Fibroblast of lung (primary cell): Measurements from ENCODE around the gene TRPC4AP.

ENCODE experiments used
- EZH2 ChIP-seq: IDR thresholded peaks from 2 replicates; pipeline ENCODE4 v1.5.1; 2012; ENCODE audit warnings: low read length, control low read depth, mild to moderate bottlenecking; ENCODE audit errors: missing control alignments
- TF ChIP-seq, protein P1 (sequence below), 2 donors: IDR thresholded peaks in 1 of 2; conservative IDR thresholded peaks in 1 of 2; 1 replicate in 1 of 2; 2 replicates in 1 of 2; pipeline ENCODE4 v1.5.1; 2011 to 2012; ENCODE audit warnings: low read length in 2 of 2, control low read depth in 1 of 2, inconsistent platforms in 1 of 2, low read depth in 1 of 2, mild to moderate bottlenecking in 1 of 2

DNA sequence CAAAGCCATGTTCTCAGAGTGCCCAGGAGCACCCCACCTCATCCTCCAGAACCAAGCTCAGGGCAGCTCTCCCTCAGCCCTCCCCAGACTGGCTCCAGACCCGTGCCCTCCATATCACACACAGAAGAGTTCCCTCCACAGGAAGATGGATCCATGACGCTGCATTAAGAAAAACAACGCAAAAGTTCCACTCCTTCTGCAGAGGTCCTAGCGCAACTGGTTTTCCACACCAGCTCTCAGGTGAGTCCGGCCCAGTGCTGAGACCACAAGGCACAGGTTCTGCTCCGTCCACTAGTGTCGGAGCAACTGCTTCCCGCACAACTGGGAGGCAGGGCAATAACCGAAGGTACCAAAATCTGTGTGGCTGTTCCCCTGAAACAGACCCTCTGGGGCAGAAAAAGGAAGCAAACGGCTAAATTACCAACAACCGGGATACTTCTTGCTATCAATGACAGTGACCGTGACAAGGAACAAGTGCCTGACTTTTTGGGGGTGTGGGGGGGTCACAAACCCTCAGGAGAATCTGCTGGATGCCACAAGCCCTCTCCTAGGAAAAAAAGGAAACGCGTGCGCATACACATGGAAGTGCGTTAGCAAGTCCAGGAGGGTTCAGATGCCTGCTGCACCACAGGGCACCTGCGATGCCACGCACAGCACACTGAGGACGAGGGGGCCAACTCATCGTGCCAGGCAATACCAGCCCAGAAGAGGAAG is 87.7 kb downstream of the TRPC4AP start:
- TF ChIP-seq, protein P1, sequence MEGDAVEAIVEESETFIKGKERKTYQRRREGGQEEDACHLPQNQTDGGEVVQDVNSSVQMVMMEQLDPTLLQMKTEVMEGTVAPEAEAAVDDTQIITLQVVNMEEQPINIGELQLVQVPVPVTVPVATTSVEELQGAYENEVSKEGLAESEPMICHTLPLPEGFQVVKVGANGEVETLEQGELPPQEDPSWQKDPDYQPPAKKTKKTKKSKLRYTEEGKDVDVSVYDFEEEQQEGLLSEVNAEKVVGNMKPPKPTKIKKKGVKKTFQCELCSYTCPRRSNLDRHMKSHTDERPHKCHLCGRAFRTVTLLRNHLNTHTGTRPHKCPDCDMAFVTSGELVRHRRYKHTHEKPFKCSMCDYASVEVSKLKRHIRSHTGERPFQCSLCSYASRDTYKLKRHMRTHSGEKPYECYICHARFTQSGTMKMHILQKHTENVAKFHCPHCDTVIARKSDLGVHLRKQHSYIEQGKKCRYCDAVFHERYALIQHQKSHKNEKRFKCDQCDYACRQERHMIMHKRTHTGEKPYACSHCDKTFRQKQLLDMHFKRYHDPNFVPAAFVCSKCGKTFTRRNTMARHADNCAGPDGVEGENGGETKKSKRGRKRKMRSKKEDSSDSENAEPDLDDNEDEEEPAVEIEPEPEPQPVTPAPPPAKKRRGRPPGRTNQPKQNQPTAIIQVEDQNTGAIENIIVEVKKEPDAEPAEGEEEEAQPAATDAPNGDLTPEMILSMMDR (conservative IDR thresholded peaks at IDR 0.05 in 1 of 2, IDR thresholded peaks at IDR 0.05 in 1 of 2; ENCODE audit: low read depth in 1 of 2, low read length in 2 of 2): no peak
- TF ChIP-seq EZH2: no peak
